Liver (tissue), 9 donors: ENCODE data around the gene OR52K1. TPM values are rescaled to one million over a fixed set of nuclear protein-coding genes. Genes with fewer than 3 reads are reported as not detected.

Experiments used
- DNase-seq: peaks from one replicate; pipeline ENCODE4 v3.0.0-alpha.2; 2017; ENCODE audit warnings: low spot score
- H3K27ac ChIP-seq, 2 donors: one replicate each; pipeline ENCODE4 v1.7.0; 2013; ENCODE audit warnings: inconsistent platforms in 2 of 2, low read length in 2 of 2, control low read depth in 1 of 2, low read depth in 1 of 2, mild to moderate bottlenecking in 1 of 2
- H3K27me3 ChIP-seq, 4 donors: one replicate each; pipeline versions ENCODE4 v1.6.1 to v1.7.0; 2013; ENCODE audit warnings: low read length in 3 of 4, inconsistent platforms in 1 of 4, mild to moderate bottlenecking in 1 of 4, moderate library complexity in 1 of 4; ENCODE audit not compliant: control insufficient read depth in 4 of 4, insufficient read depth in 4 of 4
- H3K36me3 ChIP-seq, 4 donors: one replicate each; pipeline versions ENCODE4 v1.6.1 to v1.7.0; 2013; ENCODE audit warnings: low read length in 3 of 4, mild to moderate bottlenecking in 3 of 4, low read depth in 1 of 4, moderate library complexity in 1 of 4; ENCODE audit not compliant: control insufficient read depth in 4 of 4, insufficient read depth in 3 of 4
- H3K4me1 ChIP-seq, 4 donors: one replicate each; pipeline versions ENCODE4 v1.6.1 to v1.7.0; 2013; ENCODE audit warnings: low read length in 3 of 4, mild to moderate bottlenecking in 3 of 4, moderate library complexity in 1 of 4; ENCODE audit not compliant: control insufficient read depth in 4 of 4, insufficient read depth in 4 of 4
- H3K4me3 ChIP-seq, 3 donors: one replicate each; pipeline versions ENCODE4 v1.6.1 to v1.7.0; 2013; ENCODE audit warnings: low read length in 3 of 3, control low read depth in 1 of 3, low read depth in 1 of 3, mild to moderate bottlenecking in 1 of 3
- H3K9ac ChIP-seq, 2 donors: one replicate each; pipeline ENCODE4 v1.7.0; 2013; ENCODE audit warnings: low read length in 2 of 2, mild to moderate bottlenecking in 2 of 2, moderate library complexity in 2 of 2, control low read depth in 1 of 2, low read depth in 1 of 2
- H3K9me3 ChIP-seq, 4 donors: one replicate each; pipeline versions ENCODE4 v1.6.1 to v1.7.0; 2013; ENCODE audit warnings: low read length in 3 of 4; ENCODE audit not compliant: control insufficient read depth in 4 of 4
- ATF3 ChIP-seq: IDR thresholded peaks from 2 replicates; pipeline ENCODE4 v1.6.1; 2016; ENCODE audit warnings: antibody characterized with exemption
- EGR1 ChIP-seq, 2 donors: IDR thresholded peaks; 2 replicates each; pipeline ENCODE4 v1.6.1; 2016 to 2018; ENCODE audit warnings: antibody characterized with exemption in 2 of 2, low read depth in 2 of 2
- FOXA1 ChIP-seq: IDR thresholded peaks from 2 replicates; pipeline ENCODE4 v1.6.1; 2016; ENCODE audit warnings: antibody characterized with exemption
- FOXA2 ChIP-seq: IDR thresholded peaks from 2 replicates; pipeline ENCODE4 v1.6.1; 2016; ENCODE audit warnings: antibody characterized with exemption
- GABPA ChIP-seq, 2 donors: IDR thresholded peaks in 1 of 2; conservative IDR thresholded peaks in 1 of 2; 2 replicates each; pipeline ENCODE4 v1.6.1; 2016; ENCODE audit warnings: antibody characterized with exemption in 2 of 2, mild to moderate bottlenecking in 1 of 2, moderate library complexity in 1 of 2
- HNF4A ChIP-seq, 2 donors: conservative IDR thresholded peaks; 2 replicates each; pipeline ENCODE4 v1.6.1; 2016; ENCODE audit warnings: antibody characterized with exemption in 2 of 2, mild to moderate bottlenecking in 2 of 2
- HNF4G ChIP-seq: IDR thresholded peaks from 2 replicates; pipeline ENCODE4 v1.6.1; 2016; ENCODE audit warnings: antibody characterized with exemption
- JUND ChIP-seq, 2 donors: IDR thresholded peaks; 2 replicates each; pipeline ENCODE4 v1.6.1; 2016; ENCODE audit warnings: antibody characterized with exemption in 2 of 2
- MAX ChIP-seq: IDR thresholded peaks from 2 replicates; pipeline ENCODE4 v1.6.1; 2016; ENCODE audit warnings: antibody characterized with exemption
- NR2F2 ChIP-seq: IDR thresholded peaks from 2 replicates; pipeline ENCODE4 v1.6.1; 2016; ENCODE audit warnings: antibody characterized with exemption
- RAD21 ChIP-seq, 2 donors: IDR thresholded peaks; 2 replicates each; pipeline ENCODE4 v1.6.1; 2016; ENCODE audit warnings: antibody characterized with exemption in 2 of 2, mild to moderate bottlenecking in 2 of 2
- REST ChIP-seq: IDR thresholded peaks from 2 replicates; pipeline ENCODE4 v1.6.1; 2016; ENCODE audit warnings: antibody characterized with exemption, mild to moderate bottlenecking
- RXRA ChIP-seq, 2 donors: IDR thresholded peaks; 2 replicates each; pipeline ENCODE4 v1.6.1; 2017 to 2018; ENCODE audit warnings: antibody characterized with exemption in 2 of 2, mild to moderate bottlenecking in 1 of 2
- SP1 ChIP-seq: IDR thresholded peaks from 2 replicates; pipeline ENCODE4 v1.6.1; 2018; ENCODE audit warnings: antibody characterized with exemption, mild to moderate bottlenecking
- TAF1 ChIP-seq: conservative IDR thresholded peaks from 2 replicates; pipeline ENCODE4 v1.6.1; 2016; ENCODE audit warnings: antibody characterized with exemption, mild to moderate bottlenecking
- YY1 ChIP-seq: IDR thresholded peaks from 2 replicates; pipeline ENCODE4 v1.6.1; 2016; ENCODE audit warnings: antibody characterized with exemption, mild to moderate bottlenecking
- ZBTB33 ChIP-seq: IDR thresholded peaks from 2 replicates; pipeline ENCODE4 v1.6.1; 2016; ENCODE audit warnings: antibody characterized with exemption
- WGBS: extraction: QIAGEN DNeasy Blood & Tissue Kit; methylation state at CpG from one replicate; pipeline ENCODE4 v1.1.7; 2013; 5-methylcytosine and 5-hydroxymethylcytosine counted together
- polyA plus RNA-seq, 2 donors: library from polyadenylated mRNA; stranded (reverse) in 1 of 2; unstranded in 1 of 2; fragments of 200-250 nt in 1 of 2; fragments of >200 nt in 1 of 2; fragmentation: Nextera tagmentation in 1 of 2; extraction: Ambion mirVana in 1 of 2; gene quantifications; one replicate each; pipeline versions ENCODE4 v1.2.1 to v1.2.3, GENCODE V29; 2013 to 2015
- total RNA-seq, 2 donors: library from RNA; depleted of rRNA; stranded (reverse); fragments of >200 nt; gene quantifications; one replicate each; pipeline ENCODE4 v1.2.3, GENCODE V29; 2014
- TF ChIP-seq, protein P1 (sequence below): fragments of 150-350 bp; IDR thresholded peaks from 2 replicates; pipeline ENCODE4 v1.5.1; 2017; ENCODE audit warnings: improper control_type of control experiment, low read depth, low read length; ENCODE audit not compliant: missing input control
- donor health status: healthy.
- donor health status: healthy.
- donor health status: healthy.
- donor health status: healthy.
- donor health status: healthy.

The OR52K1 gene
- total and polyA plus RNA-seq, 4 donors, result under 0.01 TPM; not detected in 3

DNA sequence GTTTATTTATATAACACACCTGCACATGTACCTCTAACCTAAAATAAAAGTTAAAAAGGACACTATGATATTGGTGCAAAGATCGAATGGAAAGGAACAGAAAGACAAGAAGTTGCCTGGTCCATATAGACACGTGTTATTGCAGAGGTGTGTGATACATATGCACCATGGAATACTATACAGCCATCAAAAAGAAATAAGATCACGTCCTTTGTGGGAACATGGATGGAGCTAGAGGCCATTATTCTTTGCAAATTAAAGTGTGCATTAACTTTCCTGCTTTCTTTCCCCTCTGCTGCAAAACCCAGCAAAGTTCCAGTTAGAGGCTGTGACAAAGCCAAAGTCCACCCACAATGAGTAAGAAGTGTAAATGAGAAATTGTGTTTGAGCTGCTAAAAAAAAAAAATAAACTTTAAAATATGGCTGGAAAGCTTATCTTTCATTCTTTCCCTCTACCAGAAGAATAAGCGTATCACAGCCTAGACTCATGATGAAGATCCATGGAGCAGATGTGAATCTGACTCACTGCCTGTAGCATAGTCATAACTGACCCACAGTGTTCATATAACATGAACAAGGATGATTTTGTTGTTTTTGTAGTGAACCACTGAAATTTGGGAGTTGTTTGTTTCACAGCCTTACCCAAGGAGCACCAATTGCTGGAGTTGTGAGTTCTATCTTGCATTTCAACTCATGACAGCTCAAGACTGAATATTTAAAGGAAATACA is 9.6 kb downstream of the OR52K1 start:
- Histone ChIP-seq H3K9ac (no peak overlapping the region), H3K4me1 (peaks cover 0 to 10% (median 4%) of the 10 kb centered on the region in 4 donors), H3K27ac (no peak overlapping the region), H3K36me3 (no peaks in the 10 kb centered on the region), H3K9me3 (no peaks in the 10 kb centered on the region), H3K4me3 (no peak overlapping the region), H3K27me3 (no peaks in the 10 kb centered on the region)
- TF ChIP-seq TAF1, result no peak
- TF ChIP-seq RXRA (IDR thresholded peaks at IDR 0.05), result no peak
- TF ChIP-seq, protein P1, sequence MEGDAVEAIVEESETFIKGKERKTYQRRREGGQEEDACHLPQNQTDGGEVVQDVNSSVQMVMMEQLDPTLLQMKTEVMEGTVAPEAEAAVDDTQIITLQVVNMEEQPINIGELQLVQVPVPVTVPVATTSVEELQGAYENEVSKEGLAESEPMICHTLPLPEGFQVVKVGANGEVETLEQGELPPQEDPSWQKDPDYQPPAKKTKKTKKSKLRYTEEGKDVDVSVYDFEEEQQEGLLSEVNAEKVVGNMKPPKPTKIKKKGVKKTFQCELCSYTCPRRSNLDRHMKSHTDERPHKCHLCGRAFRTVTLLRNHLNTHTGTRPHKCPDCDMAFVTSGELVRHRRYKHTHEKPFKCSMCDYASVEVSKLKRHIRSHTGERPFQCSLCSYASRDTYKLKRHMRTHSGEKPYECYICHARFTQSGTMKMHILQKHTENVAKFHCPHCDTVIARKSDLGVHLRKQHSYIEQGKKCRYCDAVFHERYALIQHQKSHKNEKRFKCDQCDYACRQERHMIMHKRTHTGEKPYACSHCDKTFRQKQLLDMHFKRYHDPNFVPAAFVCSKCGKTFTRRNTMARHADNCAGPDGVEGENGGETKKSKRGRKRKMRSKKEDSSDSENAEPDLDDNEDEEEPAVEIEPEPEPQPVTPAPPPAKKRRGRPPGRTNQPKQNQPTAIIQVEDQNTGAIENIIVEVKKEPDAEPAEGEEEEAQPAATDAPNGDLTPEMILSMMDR, result no peak
- no peak for TF ChIP-seq RAD21 (IDR thresholded peaks at IDR 0.05)
- no peak for TF ChIP-seq HNF4G
- no peak for TF ChIP-seq SP1
- TF ChIP-seq JUND (IDR thresholded peaks at IDR 0.05), result no peak
- TF ChIP-seq ZBTB33, result no peak
- TF ChIP-seq FOXA1, result no peak
- no peak for TF ChIP-seq MAX
- no peak for TF ChIP-seq FOXA2
- no peak for TF ChIP-seq NR2F2
- no peak for TF ChIP-seq EGR1 (IDR thresholded peaks at IDR 0.05; ENCODE audit: low read depth in 2 of 2)
- TF ChIP-seq ATF3, result no peak
- no peak for TF ChIP-seq GABPA (IDR thresholded peaks at IDR 0.05 in 1 of 2, conservative IDR thresholded peaks at IDR 0.05 in 1 of 2)
- no peak for TF ChIP-seq HNF4A (conservative IDR thresholded peaks at IDR 0.05)
- TF ChIP-seq REST, result no peak
- no peak for TF ChIP-seq YY1
- DNase-seq, result no peak
- 82% methylated on average over 4 of the region's 4 CpGs for WGBS
